ENCODE data around the gene ZNF71.

GRCh38 chr19:56633021-56633420 lies 37.9 kb downstream of the ZNF71 start:
- TF ChIP-seq CTCF (conservative IDR thresholded peaks at IDR 0.05 in 1 of 2, IDR thresholded peaks at IDR 0.05 in 1 of 2; ENCODE audit: low read depth in 1 of 2, low read length in 2 of 2), result no peak
- TF ChIP-seq EZH2 (IDR thresholded peaks at IDR 0.05; ENCODE audit: low read length, missing control alignments), result no peak

Measured in fibroblast of lung (primary cell).